Germinal center (tissue), 1 donor: ENCODE measurements around the gene ANKRD17.
"Not testable (repeated sequence)": the region's sequence is repeated elsewhere in the genome, so short reads cannot be mapped to it uniquely, and the experiment has no call there.

Experiments used
- DNase-seq: peaks from one replicate; pipeline ENCODE4 v3.0.0; 2012; ENCODE audit warnings: mixed read lengths, low spot score

ANKRD17 gene

DNA sequence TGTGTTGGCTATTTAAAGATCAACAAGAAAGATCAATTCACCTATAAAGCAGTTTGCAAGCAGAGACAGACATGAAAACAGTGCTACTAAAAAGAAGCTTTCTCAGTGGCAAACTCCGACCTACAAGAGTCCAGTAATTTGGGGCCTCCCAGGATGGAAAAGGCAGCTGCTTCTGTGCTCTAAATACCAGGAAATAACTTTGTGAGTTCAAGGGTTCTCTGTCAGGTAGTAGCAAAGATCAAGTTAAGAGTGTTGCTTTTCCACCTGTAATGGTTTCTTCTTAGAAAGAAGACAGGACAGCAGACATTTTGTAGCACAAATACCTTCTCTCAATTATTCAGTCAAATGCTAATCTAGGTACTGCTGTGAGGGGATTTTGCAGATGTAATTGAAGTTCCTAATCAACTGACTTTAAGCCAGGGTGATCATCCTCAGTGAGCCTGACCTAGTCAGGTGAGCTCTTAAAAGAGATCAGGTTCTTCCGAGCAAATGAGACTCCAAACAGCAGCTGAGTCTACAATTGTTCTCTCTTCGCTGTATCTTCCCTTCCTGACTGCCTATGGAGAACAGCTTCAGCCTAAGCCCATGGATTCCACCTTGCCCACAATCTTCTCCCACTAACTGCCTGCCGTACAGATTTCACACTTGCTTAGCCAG, 13.5 kb downstream of the ANKRD17 start:
- no peak for DNase-seq

DNA sequence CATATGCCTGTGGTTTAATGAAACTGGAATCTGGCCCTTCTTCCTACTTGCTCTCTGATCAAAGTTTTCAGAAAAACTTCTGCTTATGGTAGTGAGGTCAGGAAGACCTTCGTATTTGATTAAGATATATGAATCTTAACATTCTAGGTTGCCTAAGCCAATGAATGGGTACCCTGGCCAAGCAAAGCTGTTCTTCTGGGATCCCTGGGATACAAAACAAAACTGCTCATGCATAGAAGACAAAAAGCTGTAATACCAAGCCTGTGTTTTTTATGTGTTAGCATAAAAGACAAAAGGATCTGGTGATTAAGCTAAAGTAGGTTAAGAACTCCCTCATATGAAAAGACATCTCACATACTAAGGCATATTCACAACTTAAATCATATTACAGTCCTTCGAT, 21.6 kb downstream of the ANKRD17 start:
- DNase-seq: no peak

- DNase-seq: no peak
These were observed 22.4 kb downstream of the ANKRD17 start for GRCh38 chr4:73236151-73236550.

DNA sequence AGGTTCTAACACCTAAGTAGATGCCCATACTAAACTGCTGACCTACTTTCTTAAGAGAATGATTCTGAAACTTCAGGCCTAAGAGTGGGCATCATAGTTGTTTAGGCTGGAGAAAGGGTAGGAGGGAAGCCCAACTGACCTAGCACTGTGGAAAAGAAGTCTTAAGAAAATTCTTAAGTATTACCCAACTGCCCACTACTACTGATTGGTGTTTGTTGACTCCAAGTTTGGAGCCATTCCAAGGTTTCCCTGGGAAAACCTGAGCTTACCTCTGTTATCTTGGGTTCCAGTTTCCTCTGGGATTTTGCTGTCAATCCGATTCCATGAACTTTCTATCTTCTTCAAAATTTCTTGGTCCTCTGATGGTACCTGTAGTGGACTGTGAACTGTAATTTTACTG, 23.9 kb downstream of the ANKRD17 start:
- no peak for DNase-seq

DNA sequence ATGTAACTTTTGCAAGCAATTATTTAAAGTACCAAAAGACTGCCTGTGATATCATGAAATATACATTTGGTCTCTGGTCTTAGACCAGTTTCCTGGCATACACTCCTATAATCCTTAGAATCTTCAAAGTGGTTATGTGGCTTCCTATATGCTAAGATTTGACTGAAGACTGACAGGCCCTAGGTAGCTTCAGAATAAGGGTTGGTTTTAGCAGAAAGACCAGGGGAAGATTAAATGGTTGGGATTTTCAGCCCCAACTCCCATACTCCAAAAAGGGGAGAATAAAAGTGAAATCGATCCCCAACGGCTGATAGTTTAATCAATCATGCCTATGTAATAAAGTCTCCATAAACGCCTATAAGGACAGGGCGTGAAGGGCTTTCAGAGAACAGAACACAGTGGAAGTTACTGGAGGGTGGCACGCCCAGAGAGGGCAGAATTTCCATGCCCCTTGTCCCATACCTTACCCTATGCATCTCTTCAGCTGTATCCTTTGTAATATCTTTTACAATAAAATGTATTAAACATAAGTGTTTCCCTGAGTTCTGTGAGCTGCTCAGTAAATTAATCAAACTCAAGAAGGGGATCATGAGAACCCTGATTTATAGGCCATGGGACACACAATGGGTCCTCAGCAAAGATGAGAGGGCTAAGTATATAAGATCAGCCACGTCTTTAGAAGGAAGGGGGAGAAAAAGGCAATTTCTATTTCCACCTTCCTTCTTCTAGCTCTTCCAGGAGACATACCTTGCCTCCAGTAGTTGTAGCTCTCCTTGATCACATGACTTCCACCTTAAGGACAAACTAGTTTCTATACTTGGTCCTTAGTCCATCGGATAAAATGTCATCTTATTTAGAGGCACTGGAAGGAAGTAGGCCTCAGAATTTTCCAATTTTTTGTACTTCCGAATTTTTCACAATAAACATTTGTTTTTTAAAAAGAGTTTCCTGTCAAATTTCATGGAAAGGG, 26.8 kb downstream of the ANKRD17 start:
- no peak for DNase-seq

- no peak for DNase-seq
These were observed 27.6 kb downstream of the ANKRD17 start for GRCh38 chr4:73230865-73231517.

- not testable (repeated sequence) for DNase-seq
These were observed 29.8 kb downstream of the ANKRD17 start for GRCh38 chr4:73228800-73229199.

- peak; percentile 14 for DNase-seq
These were observed 33.7 kb downstream of the ANKRD17 start for GRCh38 chr4:73224886-73225285.

DNA sequence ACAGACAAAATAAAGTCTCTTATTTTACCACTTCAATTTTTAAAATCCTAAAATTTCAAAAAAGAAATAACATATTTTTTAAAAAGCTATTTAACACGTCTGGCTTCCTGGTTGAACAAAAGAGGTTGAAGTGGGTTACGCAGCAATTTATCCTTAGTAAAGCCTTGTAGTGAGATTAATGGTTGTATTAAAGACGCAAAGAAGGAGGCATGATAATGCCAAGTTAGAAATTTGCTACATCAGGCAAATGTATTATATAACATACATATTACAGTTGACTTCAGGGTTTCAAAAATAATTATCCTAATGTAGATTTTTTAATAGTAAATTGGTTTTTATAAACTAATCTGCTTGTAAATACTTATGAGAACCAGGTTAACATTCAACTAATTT, 35.3 kb downstream of the ANKRD17 start:
- DNase-seq: no peak

GRCh38 chr4:73222466-73223257, 35.9 kb downstream of the ANKRD17 start:
- peak; percentile 24 for DNase-seq

GRCh38 chr4:73221734-73222133, 36.9 kb downstream of the ANKRD17 start:
- DNase-seq: no peak

- no peak for DNase-seq
These were observed 37.8 kb downstream of the ANKRD17 start for GRCh38 chr4:73220815-73221214.

DNA sequence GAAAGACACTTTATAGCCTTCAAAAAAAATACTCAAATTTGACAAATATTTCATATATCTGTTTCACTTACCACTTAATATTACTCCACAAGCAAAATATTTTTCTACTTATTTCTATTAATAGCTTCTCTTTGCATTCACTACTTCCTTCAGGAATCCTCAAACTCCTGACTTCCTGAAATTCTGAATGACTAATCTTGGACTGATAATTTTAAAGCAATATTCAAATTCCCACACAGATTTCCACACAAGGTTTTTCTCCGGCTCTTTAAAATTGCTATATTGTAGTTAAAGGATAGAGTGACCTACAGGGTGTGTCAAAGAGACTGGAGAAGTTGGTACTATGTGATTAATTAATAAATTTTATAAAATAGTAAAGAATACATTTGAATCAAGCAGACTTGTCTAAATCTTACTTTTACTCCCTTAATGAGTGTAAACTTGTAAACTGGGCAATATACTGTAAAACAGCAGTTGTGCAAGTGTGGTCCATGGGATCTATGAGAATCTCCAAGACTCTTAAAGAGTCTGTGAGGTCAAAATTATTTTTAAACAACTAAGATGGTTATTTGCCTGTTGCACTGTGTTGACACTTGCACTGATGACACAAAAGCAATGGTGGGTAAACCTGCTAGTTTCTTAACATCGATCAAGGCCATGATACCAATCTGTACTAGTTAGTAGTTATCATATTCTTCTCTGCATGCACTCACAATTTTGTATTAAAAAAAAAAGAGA, 44.5 kb downstream of the ANKRD17 start:
- DNase-seq: no peak

DNA sequence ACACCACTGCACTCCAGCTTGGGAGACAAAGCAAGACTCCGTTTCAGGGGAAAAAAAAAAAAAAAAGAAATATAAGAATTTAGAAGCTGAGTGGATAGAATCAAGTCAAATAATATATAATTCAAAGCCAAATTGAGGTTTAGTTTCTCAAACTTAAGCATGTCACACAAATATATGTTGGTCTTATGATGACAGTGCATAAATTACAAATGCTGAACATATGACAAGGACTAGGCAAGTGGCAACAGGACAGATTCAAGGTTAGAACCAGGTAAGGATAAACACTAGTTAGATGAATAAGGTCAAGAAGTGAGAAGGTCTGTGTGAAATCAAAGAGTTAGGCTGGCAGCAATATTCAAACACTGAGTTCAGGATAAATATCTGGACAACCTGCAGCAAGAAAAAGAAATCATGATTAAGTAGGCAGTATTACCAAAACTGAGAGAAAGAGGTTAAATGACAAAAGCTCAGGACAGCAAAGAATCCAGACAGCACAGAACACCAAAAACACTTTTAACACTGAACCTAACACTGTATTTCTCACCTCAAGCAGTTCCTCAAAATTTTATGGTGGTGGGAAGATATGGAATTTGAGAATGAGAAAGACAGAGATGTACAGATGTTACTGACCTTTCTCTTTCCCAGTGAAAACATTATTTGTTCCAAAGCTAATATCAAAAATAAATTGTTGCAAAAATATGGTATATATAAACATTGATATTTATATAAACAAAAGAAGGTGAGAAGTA, 45.4 kb downstream of the ANKRD17 start:
- no peak for DNase-seq

- DNase-seq: no peak
These were observed 46.6 kb downstream of the ANKRD17 start for GRCh38 chr4:73211968-73212367.

DNA sequence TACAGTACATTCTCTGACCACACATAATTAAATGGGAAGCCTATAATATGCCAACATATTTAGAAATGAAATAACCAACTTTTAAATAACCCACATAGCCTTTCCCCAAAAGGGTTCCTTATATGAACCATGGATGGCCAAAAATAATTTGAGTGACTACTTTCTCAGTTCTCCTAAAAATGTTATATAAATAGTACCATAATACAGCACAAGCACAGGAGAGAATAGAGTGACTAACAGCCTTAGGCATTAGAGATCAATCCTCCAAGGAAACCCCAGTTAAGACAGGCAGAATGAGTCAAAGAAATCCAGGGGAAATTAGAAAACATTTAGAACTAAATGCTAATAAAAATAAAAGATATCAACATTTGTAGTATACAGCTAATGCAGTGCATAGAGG, 50.2 kb downstream of the ANKRD17 start:
- DNase-seq: no peak

- DNase-seq: no peak
These were observed 52.4 kb downstream of the ANKRD17 start for GRCh38 chr4:73206236-73206635.

- no peak for DNase-seq
These were observed 53.1 kb downstream of the ANKRD17 start for GRCh38 chr4:73205482-73205881.

GRCh38 chr4:73203976-73204375, 54.6 kb downstream of the ANKRD17 start:
- DNase-seq: not testable (repeated sequence)

DNA sequence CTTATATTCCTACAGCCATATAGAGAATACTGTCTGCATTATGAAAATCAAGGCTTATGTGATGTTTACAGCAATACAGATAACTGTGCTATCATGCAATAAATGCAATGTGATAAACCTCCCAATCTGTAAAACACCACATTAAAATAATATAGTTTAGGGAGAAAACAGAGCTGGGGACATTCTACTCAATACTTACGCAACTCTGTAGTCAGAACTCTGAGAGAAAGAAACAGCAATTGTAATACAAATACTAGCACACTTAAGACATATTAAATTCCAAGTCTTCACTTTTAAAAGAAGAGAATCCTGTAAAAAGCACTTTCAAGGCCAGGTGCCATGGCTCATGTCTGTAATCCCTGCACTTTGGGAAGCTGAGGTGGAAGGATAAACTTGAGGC, 61.4 kb downstream of the ANKRD17 start:
- DNase-seq: no peak

- no peak for DNase-seq
These were observed 64.5 kb downstream of the ANKRD17 start for GRCh38 chr4:73194064-73194463.
